ENCODE data around the gene RIPPLY3.

DNA sequence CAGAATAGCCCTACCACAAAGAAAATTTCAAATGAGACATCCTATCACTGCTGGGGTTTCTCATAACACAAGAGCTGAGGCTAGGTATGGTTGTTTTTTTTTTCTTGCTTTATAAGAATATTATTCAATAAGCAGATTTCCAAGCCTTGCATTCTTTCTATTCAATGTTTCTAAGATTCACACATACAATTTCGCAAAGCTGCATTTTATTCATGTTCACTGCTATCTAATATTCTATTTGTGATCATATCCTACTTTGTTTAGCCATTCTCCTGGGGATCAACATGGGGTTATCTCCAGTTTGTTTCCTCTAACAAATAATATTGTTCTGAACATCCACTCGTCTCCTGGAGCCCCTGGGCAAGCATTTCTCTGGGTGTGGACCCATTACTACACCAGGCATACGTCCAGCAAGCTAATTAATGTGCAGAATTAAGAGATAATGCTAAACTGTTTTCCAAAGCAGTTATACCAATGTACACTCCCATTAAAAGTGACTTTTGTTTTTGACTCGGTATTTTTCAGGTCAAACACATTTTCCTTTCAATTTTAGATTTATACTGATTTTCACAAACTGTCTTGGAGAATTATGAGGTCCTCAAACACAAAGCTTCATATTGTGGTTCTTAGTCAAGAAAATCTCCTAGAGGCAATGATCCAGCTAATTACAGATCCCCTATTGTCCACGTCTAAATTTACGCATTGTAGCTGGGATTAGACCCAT lies 24.4 kb upstream of the RIPPLY3 start:
- TF ChIP-seq POLR2A (IDR thresholded peaks at IDR 0.05; ENCODE audit: extremely low read depth, insufficient read length) (no peak), MYC (IDR thresholded peaks at IDR 0.05; ENCODE audit: low read depth, low read length) (no peak)
- TF ChIP-seq, protein P1, sequence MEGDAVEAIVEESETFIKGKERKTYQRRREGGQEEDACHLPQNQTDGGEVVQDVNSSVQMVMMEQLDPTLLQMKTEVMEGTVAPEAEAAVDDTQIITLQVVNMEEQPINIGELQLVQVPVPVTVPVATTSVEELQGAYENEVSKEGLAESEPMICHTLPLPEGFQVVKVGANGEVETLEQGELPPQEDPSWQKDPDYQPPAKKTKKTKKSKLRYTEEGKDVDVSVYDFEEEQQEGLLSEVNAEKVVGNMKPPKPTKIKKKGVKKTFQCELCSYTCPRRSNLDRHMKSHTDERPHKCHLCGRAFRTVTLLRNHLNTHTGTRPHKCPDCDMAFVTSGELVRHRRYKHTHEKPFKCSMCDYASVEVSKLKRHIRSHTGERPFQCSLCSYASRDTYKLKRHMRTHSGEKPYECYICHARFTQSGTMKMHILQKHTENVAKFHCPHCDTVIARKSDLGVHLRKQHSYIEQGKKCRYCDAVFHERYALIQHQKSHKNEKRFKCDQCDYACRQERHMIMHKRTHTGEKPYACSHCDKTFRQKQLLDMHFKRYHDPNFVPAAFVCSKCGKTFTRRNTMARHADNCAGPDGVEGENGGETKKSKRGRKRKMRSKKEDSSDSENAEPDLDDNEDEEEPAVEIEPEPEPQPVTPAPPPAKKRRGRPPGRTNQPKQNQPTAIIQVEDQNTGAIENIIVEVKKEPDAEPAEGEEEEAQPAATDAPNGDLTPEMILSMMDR (IDR thresholded peaks at IDR 0.05; ENCODE audit: low read depth, low read length) = no peak
- TF ChIP-seq, protein P2, sequence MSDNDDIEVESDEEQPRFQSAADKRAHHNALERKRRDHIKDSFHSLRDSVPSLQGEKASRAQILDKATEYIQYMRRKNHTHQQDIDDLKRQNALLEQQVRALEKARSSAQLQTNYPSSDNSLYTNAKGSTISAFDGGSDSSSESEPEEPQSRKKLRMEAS (IDR thresholded peaks at IDR 0.05; ENCODE audit: low read depth, low read length) = no peak
